Measurements from ENCODE around the gene CPA1. TPM values are rescaled to one million over a fixed set of nuclear protein-coding genes. Genes with fewer than 3 reads are reported as not detected.

CPA1 gene
- total RNA-seq, 1 experiment from 2014 or later: 7.9 TPM

DNA sequence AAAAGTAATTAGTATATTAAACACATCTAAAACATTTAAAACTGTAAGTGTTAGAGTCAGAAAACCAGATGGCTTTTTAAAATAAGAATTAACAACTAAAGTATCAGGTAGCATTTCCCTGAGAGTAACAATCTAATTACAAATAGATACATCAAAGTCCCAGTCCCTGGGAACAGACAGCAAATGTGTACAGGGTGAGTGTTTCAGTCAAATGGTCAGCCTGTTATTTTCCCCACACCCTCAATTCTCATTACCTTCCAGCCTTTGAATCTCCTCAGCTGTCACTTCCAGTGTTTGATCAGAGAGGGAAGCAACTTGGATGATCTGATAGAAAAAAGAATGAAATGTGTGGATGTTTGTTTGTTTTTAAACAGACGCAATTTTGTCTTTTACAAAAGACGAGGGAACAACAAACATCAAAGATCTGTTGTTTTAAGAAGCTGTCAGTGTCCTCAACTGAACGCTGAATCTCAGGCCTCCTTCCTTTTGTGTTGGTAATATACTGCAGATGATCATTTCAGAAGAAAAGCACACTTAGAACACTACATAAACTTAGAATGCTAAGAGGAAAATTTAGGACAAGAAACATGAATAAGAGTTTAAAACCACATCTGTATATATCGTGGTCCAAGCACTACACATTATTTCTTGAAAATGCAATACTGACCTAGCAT, 30.7 kb downstream of the CPA1 start:
- Mint-ChIP-seq H3K4me3 (no peak overlapping the region), H3K9me3 (no peaks in the 10 kb centered on the region), H3K27ac (no peak overlapping the region), H3K4me1 (0 out of 2 replicates have a peak, but pooled peaks cover 2% of the 10 kb centered on the region), H3K27me3 (ENCODE audit: low read depth) (no peaks in the 10 kb centered on the region), H3K36me3 (no peaks in the 10 kb centered on the region)
- ChIA-PET CTCF (interaction anchor here (0.8 kb wide), 1 partner anchor 323 kb away, joined by 3 read pairs; no protein-coding TSS in a partner anchor), POLR2A (no interaction called here)
- ATAC-seq: no peak
- DNase-seq (ENCODE audit: low spot score): no peak
- TF ChIP-seq, protein P1, sequence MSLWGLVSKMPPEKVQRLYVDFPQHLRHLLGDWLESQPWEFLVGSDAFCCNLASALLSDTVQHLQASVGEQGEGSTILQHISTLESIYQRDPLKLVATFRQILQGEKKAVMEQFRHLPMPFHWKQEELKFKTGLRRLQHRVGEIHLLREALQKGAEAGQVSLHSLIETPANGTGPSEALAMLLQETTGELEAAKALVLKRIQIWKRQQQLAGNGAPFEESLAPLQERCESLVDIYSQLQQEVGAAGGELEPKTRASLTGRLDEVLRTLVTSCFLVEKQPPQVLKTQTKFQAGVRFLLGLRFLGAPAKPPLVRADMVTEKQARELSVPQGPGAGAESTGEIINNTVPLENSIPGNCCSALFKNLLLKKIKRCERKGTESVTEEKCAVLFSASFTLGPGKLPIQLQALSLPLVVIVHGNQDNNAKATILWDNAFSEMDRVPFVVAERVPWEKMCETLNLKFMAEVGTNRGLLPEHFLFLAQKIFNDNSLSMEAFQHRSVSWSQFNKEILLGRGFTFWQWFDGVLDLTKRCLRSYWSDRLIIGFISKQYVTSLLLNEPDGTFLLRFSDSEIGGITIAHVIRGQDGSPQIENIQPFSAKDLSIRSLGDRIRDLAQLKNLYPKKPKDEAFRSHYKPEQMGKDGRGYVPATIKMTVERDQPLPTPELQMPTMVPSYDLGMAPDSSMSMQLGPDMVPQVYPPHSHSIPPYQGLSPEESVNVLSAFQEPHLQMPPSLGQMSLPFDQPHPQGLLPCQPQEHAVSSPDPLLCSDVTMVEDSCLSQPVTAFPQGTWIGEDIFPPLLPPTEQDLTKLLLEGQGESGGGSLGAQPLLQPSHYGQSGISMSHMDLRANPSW (CRISPR knock-in tag; conservative IDR thresholded peaks at IDR 0.05; ENCODE audit: low read depth): no peak
- TF ChIP-seq ZBTB21 (CRISPR knock-in tag; IDR thresholded peaks at IDR 0.05; ENCODE audit: borderline replicate concordance) (no peak), ETV6 (CRISPR knock-in tag; IDR thresholded peaks at IDR 0.05) (no peak), E2F1 (CRISPR knock-in tag; IDR thresholded peaks at IDR 0.05) (no peak), PREB (CRISPR knock-in tag; IDR thresholded peaks at IDR 0.05; ENCODE audit: borderline replicate concordance) (no peak), ZNF263 (CRISPR knock-in tag; IDR thresholded peaks at IDR 0.05; ENCODE audit: low read depth) (no peak)

DNA sequence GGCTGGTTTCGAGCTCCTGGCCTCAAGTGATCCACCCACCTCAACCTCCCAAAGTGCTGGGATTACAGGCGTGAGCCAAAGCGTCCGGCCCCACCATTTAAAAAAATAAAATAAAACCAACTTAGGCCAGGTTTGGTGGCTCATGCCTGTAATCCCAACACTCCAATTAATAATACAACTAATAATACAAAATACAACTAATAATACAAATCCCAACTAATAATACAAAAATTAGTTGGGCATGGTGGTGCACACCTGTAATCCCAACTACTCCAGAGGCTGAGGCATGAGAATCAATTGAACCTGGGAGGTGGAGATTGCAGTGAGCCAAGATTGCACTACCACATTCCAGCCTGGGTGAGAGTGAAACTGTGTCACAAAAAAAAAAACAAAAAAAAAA, 32.9 kb downstream of the CPA1 start:
- no peak for DNase-seq (ENCODE audit: low spot score)
- no peak overlapping the region for H3K4me3 Mint-ChIP-seq
- POLR2A ChIA-PET: no interaction called here
- CTCF ChIA-PET: interaction anchor here (1.6 kb wide), 1 partner anchor 32 kb away, joined by 5 read pairs; no protein-coding TSS in a partner anchor
- H3K9me3 Mint-ChIP-seq: no peaks in the 10 kb centered on the region
- H3K27ac Mint-ChIP-seq: no peak overlapping the region
- no peaks in the 10 kb centered on the region for H3K27me3 Mint-ChIP-seq (ENCODE audit: low read depth)
- no peaks in the 10 kb centered on the region for H3K36me3 Mint-ChIP-seq
- H3K4me1 Mint-ChIP-seq: 0 out of 2 replicates have a peak, but pooled peaks cover 6% of the 10 kb centered on the region
- ATAC-seq: no peak
- no peak for TF ChIP-seq CREM (CRISPR knock-in tag; IDR thresholded peaks at IDR 0.05)
- TF ChIP-seq FOXP1 (CRISPR knock-in tag; IDR thresholded peaks at IDR 0.05; ENCODE audit: borderline replicate concordance): no peak
- TF ChIP-seq, protein P2, sequence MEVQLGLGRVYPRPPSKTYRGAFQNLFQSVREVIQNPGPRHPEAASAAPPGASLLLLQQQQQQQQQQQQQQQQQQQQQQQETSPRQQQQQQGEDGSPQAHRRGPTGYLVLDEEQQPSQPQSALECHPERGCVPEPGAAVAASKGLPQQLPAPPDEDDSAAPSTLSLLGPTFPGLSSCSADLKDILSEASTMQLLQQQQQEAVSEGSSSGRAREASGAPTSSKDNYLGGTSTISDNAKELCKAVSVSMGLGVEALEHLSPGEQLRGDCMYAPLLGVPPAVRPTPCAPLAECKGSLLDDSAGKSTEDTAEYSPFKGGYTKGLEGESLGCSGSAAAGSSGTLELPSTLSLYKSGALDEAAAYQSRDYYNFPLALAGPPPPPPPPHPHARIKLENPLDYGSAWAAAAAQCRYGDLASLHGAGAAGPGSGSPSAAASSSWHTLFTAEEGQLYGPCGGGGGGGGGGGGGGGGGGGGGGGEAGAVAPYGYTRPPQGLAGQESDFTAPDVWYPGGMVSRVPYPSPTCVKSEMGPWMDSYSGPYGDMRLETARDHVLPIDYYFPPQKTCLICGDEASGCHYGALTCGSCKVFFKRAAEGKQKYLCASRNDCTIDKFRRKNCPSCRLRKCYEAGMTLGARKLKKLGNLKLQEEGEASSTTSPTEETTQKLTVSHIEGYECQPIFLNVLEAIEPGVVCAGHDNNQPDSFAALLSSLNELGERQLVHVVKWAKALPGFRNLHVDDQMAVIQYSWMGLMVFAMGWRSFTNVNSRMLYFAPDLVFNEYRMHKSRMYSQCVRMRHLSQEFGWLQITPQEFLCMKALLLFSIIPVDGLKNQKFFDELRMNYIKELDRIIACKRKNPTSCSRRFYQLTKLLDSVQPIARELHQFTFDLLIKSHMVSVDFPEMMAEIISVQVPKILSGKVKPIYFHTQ (CRISPR knock-in tag; IDR thresholded peaks at IDR 0.05): no peak
- no peak for TF ChIP-seq ATF1 (CRISPR knock-in tag; IDR thresholded peaks at IDR 0.05)
- TF ChIP-seq, protein P3, sequence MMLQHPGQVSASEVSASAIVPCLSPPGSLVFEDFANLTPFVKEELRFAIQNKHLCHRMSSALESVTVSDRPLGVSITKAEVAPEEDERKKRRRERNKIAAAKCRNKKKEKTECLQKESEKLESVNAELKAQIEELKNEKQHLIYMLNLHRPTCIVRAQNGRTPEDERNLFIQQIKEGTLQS (CRISPR knock-in tag; conservative IDR thresholded peaks at IDR 0.05): no peak
- TF ChIP-seq IRF2 (CRISPR knock-in tag; IDR thresholded peaks at IDR 0.05; ENCODE audit: borderline replicate concordance, low read depth): no peak
- no peak for TF ChIP-seq SOX15 (CRISPR knock-in tag; IDR thresholded peaks at IDR 0.05)
- TF ChIP-seq ZNF396 (CRISPR knock-in tag; IDR thresholded peaks at IDR 0.05; ENCODE audit: borderline replicate concordance): no peak
- TF ChIP-seq ZNF281 (CRISPR knock-in tag; IDR thresholded peaks at IDR 0.05): no peak
- TF ChIP-seq ZNF671 (CRISPR knock-in tag; IDR thresholded peaks at IDR 0.05): no peak
- no peak for TF ChIP-seq ELF4 (CRISPR knock-in tag; IDR thresholded peaks at IDR 0.05; ENCODE audit: low read depth)
- TF ChIP-seq, protein P4, sequence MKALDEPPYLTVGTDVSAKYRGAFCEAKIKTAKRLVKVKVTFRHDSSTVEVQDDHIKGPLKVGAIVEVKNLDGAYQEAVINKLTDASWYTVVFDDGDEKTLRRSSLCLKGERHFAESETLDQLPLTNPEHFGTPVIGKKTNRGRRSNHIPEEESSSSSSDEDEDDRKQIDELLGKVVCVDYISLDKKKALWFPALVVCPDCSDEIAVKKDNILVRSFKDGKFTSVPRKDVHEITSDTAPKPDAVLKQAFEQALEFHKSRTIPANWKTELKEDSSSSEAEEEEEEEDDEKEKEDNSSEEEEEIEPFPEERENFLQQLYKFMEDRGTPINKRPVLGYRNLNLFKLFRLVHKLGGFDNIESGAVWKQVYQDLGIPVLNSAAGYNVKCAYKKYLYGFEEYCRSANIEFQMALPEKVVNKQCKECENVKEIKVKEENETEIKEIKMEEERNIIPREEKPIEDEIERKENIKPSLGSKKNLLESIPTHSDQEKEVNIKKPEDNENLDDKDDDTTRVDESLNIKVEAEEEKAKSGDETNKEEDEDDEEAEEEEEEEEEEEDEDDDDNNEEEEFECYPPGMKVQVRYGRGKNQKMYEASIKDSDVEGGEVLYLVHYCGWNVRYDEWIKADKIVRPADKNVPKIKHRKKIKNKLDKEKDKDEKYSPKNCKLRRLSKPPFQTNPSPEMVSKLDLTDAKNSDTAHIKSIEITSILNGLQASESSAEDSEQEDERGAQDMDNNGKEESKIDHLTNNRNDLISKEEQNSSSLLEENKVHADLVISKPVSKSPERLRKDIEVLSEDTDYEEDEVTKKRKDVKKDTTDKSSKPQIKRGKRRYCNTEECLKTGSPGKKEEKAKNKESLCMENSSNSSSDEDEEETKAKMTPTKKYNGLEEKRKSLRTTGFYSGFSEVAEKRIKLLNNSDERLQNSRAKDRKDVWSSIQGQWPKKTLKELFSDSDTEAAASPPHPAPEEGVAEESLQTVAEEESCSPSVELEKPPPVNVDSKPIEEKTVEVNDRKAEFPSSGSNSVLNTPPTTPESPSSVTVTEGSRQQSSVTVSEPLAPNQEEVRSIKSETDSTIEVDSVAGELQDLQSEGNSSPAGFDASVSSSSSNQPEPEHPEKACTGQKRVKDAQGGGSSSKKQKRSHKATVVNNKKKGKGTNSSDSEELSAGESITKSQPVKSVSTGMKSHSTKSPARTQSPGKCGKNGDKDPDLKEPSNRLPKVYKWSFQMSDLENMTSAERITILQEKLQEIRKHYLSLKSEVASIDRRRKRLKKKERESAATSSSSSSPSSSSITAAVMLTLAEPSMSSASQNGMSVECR (CRISPR knock-in tag; IDR thresholded peaks at IDR 0.05; ENCODE audit: borderline replicate concordance): no peak
- TF ChIP-seq ZNF423 (CRISPR knock-in tag; IDR thresholded peaks at IDR 0.05): no peak

Measured in WTC11 (cell line).